Measurements from ENCODE around the gene KLHL28.

The KLHL28 gene

GRCh38 chr14:44959538-44959937 is 2.2 kb downstream of the KLHL28 start:
- DNase-seq: no peak

GRCh38 chr14:44956866-44957265 is 4.9 kb downstream of the KLHL28 start:
- no peak for DNase-seq

GRCh38 chr14:44955528-44955927 is 6.2 kb downstream of the KLHL28 start:
- no peak for DNase-seq

- no peak for DNase-seq
Observed at GRCh38 chr14:44954750-44955149, 7.0 kb downstream of the KLHL28 start.

GRCh38 chr14:44952391-44953110 is 9.2 kb downstream of the KLHL28 start:
- no peak for DNase-seq

GRCh38 chr14:44951051-44951450 is 10.7 kb downstream of the KLHL28 start:
- no peak for DNase-seq

GRCh38 chr14:44945264-44945663 is 16.5 kb downstream of the KLHL28 start:
- DNase-seq: no peak

GRCh38 chr14:44944107-44944506 is 17.6 kb downstream of the KLHL28 start:
- no peak for DNase-seq

- DNase-seq: no peak
Observed at GRCh38 chr14:44942436-44942835, 19.3 kb downstream of the KLHL28 start.

- no peak for DNase-seq
Observed at GRCh38 chr14:44941591-44941990, 20.2 kb downstream of the KLHL28 start.

GRCh38 chr14:44940944-44941343 is 20.8 kb downstream of the KLHL28 start:
- no peak for DNase-seq

GRCh38 chr14:44940211-44940610 is 21.5 kb downstream of the KLHL28 start:
- no peak for DNase-seq

GRCh38 chr14:44937547-44937946 is 24.2 kb downstream of the KLHL28 start:
- no peak for DNase-seq

- DNase-seq: no peak
Observed at GRCh38 chr14:44935155-44935554, 26.6 kb downstream of the KLHL28 start.

- no peak for DNase-seq
Observed at GRCh38 chr14:44928793-44929192, 33.0 kb downstream of the KLHL28 start.

GRCh38 chr14:44914849-44915248 is 46.9 kb downstream of the KLHL28 start:
- DNase-seq: no peak

- DNase-seq: no peak
Observed at GRCh38 chr14:44912041-44912869, 49.5 kb downstream of the KLHL28 start.

- DNase-seq: no peak
Observed at GRCh38 chr14:44910821-44911220, 50.9 kb downstream of the KLHL28 start.

- no peak for DNase-seq
Observed at GRCh38 chr14:44901696-44902095, 60.1 kb downstream of the KLHL28 start.

GRCh38 chr14:44898551-44898950 is 63.2 kb downstream of the KLHL28 start:
- no peak for DNase-seq

GRCh38 chr14:44897845-44898151 is 63.9 kb downstream of the KLHL28 start:
- DNase-seq: no peak

GRCh38 chr14:44897041-44897844 is 64.5 kb downstream of the KLHL28 start:
- DNase-seq: peak; percentile 91

GRCh38 chr14:44896275-44897040 is 65.3 kb downstream of the KLHL28 start:
- DNase-seq: no peak

All from NCI-H774 (cell line).